ENCODE data around the gene GPC1.

DNA sequence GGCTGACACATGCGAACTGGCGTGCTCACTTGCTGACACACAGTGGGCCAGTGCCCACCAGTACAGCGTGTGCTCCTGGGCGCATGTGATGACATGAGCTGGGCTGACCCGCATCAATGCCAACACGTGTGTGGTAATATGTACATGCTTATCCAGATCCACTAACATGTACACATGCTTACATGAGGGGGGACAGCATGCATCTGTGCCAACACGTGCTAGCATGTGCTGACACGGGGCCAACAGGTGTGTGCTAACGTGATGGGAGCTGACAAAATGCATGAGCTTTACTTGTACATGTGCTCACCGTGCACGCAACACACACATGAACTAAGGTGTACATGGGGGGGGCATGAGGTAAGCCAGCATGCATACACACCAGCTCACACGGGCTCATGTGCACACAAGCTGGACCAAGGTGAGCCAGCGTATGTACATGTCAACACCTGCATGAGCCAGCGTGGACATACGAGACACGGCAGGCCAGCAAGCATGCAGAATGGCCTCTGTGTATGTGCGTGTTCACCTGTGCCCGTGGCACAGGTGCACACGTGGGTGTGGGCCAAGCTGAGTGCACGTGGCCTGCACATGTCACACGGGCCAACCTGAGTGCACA, 28.5 kb downstream of the GPC1 start:
- TF ChIP-seq, protein P1, sequence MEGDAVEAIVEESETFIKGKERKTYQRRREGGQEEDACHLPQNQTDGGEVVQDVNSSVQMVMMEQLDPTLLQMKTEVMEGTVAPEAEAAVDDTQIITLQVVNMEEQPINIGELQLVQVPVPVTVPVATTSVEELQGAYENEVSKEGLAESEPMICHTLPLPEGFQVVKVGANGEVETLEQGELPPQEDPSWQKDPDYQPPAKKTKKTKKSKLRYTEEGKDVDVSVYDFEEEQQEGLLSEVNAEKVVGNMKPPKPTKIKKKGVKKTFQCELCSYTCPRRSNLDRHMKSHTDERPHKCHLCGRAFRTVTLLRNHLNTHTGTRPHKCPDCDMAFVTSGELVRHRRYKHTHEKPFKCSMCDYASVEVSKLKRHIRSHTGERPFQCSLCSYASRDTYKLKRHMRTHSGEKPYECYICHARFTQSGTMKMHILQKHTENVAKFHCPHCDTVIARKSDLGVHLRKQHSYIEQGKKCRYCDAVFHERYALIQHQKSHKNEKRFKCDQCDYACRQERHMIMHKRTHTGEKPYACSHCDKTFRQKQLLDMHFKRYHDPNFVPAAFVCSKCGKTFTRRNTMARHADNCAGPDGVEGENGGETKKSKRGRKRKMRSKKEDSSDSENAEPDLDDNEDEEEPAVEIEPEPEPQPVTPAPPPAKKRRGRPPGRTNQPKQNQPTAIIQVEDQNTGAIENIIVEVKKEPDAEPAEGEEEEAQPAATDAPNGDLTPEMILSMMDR (IDR thresholded peaks at IDR 0.05; ENCODE audit: low read length), result no peak
- TF ChIP-seq EZH2 (IDR thresholded peaks at IDR 0.05; ENCODE audit: borderline replicate concordance, low read length), result no peak
